Measurements from ENCODE around the gene BMPER. TPM values are rescaled to one million over a fixed set of nuclear protein-coding genes. Genes with fewer than 3 reads are reported as not detected.

The BMPER gene
- total and polyA plus RNA-seq, 2 experiments from 2014 or later = 40.5 to 97.3 TPM

DNA sequence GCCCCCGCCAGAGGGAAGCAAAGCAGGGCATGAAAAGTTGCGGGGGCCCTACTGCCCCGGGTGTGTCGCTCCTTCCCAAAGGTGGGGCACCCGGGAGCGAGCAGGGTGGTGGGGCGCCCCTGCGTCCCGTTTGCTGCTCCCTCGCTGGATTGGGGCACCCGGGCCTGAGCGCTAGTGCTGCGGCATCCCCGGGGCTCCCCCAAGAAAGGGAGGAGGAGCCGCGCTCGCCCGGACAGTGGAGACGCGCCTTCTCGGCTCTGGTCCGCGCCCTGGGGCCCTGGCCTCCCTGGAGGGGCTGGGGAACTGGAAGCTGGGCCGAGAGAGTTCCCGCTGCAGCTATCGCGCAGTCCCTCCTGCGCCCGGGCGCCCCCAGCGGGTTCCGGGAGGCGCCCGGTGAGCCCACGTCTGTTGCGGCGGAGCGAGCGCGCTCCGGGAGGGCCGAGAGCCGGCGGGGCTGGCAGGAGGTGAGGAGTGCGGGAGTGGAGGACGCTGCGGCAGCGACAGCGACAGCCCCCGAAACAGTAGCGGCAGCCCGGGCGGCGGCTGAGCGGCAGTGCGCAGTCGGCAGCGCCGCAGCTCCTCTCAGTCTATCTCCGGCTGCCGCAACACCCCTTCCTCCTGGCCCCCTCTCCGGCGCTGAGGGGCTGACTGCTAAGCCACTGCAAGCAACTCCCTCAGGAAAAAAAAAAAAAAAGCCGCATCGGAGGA, 504 bp upstream of the BMPER start:
- Histone ChIP-seq H2AFZ (peak overlapping the region; percentile 87), H3F3A (ENCODE audit: insufficient read depth) (peaks cover 44% of the 10 kb centered on the region), H3K9ac (peak overlapping the region; percentile 87), H3K79me2 (ENCODE audit: insufficient read depth) (peaks cover 38% of the 10 kb centered on the region), H4K20me1 (ENCODE audit: insufficient read depth) (no peaks in the 10 kb centered on the region), H3K27me3 (replicated peaks; ENCODE audit: insufficient read depth) (no peaks in the 10 kb centered on the region), H3K9me2 (ENCODE audit: insufficient read depth) (no peaks in the 10 kb centered on the region), H3K36me3 (ENCODE audit: low read depth) (peaks cover 15% of the 10 kb centered on the region), H3K9me3 (ENCODE audit: low read depth) (no peaks in the 10 kb centered on the region), H3K4me1 (ENCODE audit: insufficient read depth) (peaks cover 69% of the 10 kb centered on the region), H3K4me2 (ENCODE audit: unreplicated experiment) (peak overlapping the region; percentile 86), H3K27ac (peak overlapping the region; percentile 79), H3K4me3 (peak overlapping the region; percentile 91)
- peak; percentile 86 for DNase-seq
- TF ChIP-seq EZH2 (IDR thresholded peaks at IDR 0.05; ENCODE audit: insufficient read depth, poor library complexity, severe bottlenecking) (no peak), EZH2phosphoT487 (IDR thresholded peaks at IDR 0.05; ENCODE audit: insufficient read depth, low read depth) (no peak)
- in situ Hi-C loops (cut with MboI) = loop anchor here (10.0 kb wide), 1 partner anchor 150 kb away; no protein-coding TSS in a partner anchor
- 1% methylated on average over 49 to 62 of the region's 65 CpGs for WGBS, 2 experiments (ENCODE audit: low coverage in 1 of 2, low lambda C conversion rate in 2 of 2, missing lambda C conversion rate in 2 of 2)

DNA sequence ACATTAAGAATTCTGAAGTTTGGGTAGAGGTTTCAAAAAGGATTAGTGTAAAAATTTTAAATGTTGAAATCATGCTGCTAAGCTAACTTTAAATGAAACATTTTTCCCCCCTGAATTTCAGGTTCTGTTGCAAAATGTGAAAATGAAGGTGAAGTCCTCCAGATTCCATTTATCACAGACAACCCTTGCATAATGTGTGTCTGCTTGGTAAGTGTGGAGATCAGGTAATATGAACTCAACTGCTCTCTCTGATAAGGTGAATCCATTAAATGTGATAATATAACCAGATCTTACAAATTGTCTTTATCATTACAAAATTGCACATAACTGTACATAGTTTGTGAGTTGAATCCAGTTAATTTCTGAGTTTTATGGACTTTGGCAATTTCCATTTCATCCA, 1.4 kb downstream of the BMPER start:
- H3K27me3 ChIP-seq (replicated peaks; ENCODE audit: insufficient read depth) = no peaks in the 10 kb centered on the region
- DNase-seq = no peak
- no peak for TF ChIP-seq EZH2phosphoT487 (IDR thresholded peaks at IDR 0.05; ENCODE audit: insufficient read depth, low read depth)
- no peak for TF ChIP-seq EZH2 (IDR thresholded peaks at IDR 0.05; ENCODE audit: insufficient read depth, poor library complexity, severe bottlenecking)
- no peaks in the 10 kb centered on the region for H3K9me3 ChIP-seq (ENCODE audit: low read depth)
- no peaks in the 10 kb centered on the region for H4K20me1 ChIP-seq (ENCODE audit: insufficient read depth)
- H3K9ac ChIP-seq = peak overlapping the region; percentile 87
- peaks cover 32% of the 10 kb centered on the region for H3K36me3 ChIP-seq (ENCODE audit: low read depth)
- in situ Hi-C loops (cut with MboI) = loop anchor here (10.0 kb wide), 1 partner anchor 152 kb away; no protein-coding TSS in a partner anchor
- peaks cover 57% of the 10 kb centered on the region for H3K4me1 ChIP-seq (ENCODE audit: insufficient read depth)
- H3F3A ChIP-seq (ENCODE audit: insufficient read depth) = peaks cover 43% of the 10 kb centered on the region
- H2AFZ ChIP-seq = no peak overlapping the region
- peak overlapping the region; percentile 91 for H3K4me3 ChIP-seq
- no peak overlapping the region for H3K27ac ChIP-seq
- peak overlapping the region; percentile 99 for H3K4me2 ChIP-seq (ENCODE audit: unreplicated experiment)
- H3K9me2 ChIP-seq (ENCODE audit: insufficient read depth) = no peaks in the 10 kb centered on the region
- peaks cover 54% of the 10 kb centered on the region for H3K79me2 ChIP-seq (ENCODE audit: insufficient read depth)

DNA sequence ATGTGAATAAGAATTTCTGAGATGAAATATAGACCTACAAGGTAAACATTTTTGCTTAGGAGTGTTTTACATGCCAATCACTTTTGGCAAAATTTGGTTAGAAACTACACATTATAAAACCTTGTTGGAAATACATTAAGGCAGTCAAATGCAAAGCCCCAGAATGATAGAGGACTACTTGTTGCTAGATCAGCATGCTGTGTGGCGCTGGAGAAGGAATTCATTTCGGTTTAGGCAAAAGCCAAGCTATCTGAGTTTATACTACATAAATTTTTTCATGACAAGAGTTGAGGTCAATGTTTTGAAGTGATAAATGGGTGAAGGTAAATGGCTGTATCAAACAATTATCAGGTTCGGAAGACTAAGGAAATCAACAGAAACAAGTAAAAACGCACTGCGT, 2.3 kb downstream of the BMPER start:
- H3K27ac ChIP-seq = no peak overlapping the region
- H3K4me2 ChIP-seq (ENCODE audit: unreplicated experiment) = peak overlapping the region; percentile 99
- peaks cover 64% of the 10 kb centered on the region for H3K79me2 ChIP-seq (ENCODE audit: insufficient read depth)
- no peaks in the 10 kb centered on the region for H3K9me3 ChIP-seq (ENCODE audit: low read depth)
- DNase-seq = no peak
- in situ Hi-C loops (cut with MboI) = loop anchor here (10.0 kb wide), 1 partner anchor 153 kb away; no protein-coding TSS in a partner anchor
- H3K27me3 ChIP-seq (replicated peaks; ENCODE audit: insufficient read depth) = no peaks in the 10 kb centered on the region
- H4K20me1 ChIP-seq (ENCODE audit: insufficient read depth) = no peaks in the 10 kb centered on the region
- peak overlapping the region; percentile 91 for H3K4me3 ChIP-seq
- H3F3A ChIP-seq (ENCODE audit: insufficient read depth) = peaks cover 34% of the 10 kb centered on the region
- TF ChIP-seq EZH2 (IDR thresholded peaks at IDR 0.05; ENCODE audit: insufficient read depth, poor library complexity, severe bottlenecking) (no peak), EZH2phosphoT487 (IDR thresholded peaks at IDR 0.05; ENCODE audit: insufficient read depth, low read depth) (no peak)
- WGBS, 2 experiments (ENCODE audit: low coverage in 1 of 2, low lambda C conversion rate in 2 of 2, missing lambda C conversion rate in 2 of 2) = 97% methylated on average over 5 of the region's 5 CpGs
- peak overlapping the region; percentile 87; the same call in 1 of the 2 replicates for H3K9ac ChIP-seq
- no peak overlapping the region for H2AFZ ChIP-seq
- no peaks in the 10 kb centered on the region for H3K9me2 ChIP-seq (ENCODE audit: insufficient read depth)
- H3K4me1 ChIP-seq (ENCODE audit: insufficient read depth) = peaks cover 57% of the 10 kb centered on the region
- peaks cover 40% of the 10 kb centered on the region for H3K36me3 ChIP-seq (ENCODE audit: low read depth)

DNA sequence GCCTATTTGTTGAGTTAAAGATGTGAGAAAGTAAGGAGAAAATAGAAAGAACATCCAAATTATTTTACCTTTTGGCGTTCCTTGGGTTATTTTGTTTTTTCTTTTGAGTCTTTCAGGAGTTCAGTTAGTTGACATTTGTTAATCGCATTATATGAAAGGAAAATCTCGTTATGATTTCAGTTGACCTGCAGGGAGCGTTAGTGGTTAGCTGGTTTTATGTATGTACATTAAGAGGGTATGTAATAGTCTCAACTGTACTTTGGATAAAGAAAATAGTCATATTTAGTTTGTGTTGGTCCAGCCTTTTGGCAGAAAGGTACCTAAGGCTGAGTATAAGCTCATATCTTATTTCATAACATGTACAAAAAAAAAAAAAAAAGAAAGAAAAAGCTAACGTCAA, 4.0 kb downstream of the BMPER start:
- Histone ChIP-seq H4K20me1 (ENCODE audit: insufficient read depth) (no peaks in the 10 kb centered on the region), H3K9me2 (ENCODE audit: insufficient read depth) (no peaks in the 10 kb centered on the region), H3K36me3 (ENCODE audit: low read depth) (peaks cover 51% of the 10 kb centered on the region), H3K4me3 (peak overlapping the region; percentile 91; the same call in 1 of the 2 replicates), H3K79me2 (ENCODE audit: insufficient read depth) (peaks cover 68% of the 10 kb centered on the region), H3K27me3 (replicated peaks; ENCODE audit: insufficient read depth) (no peaks in the 10 kb centered on the region), H2AFZ (no peak overlapping the region), H3K4me2 (ENCODE audit: unreplicated experiment) (peak overlapping the region; percentile 99), H3K9ac (peak overlapping the region; percentile 25; the same call in 1 of the 2 replicates), H3K4me1 (ENCODE audit: insufficient read depth) (peaks cover 42% of the 10 kb centered on the region), H3F3A (ENCODE audit: insufficient read depth) (peaks cover 24% of the 10 kb centered on the region), H3K9me3 (ENCODE audit: low read depth) (no peaks in the 10 kb centered on the region), H3K27ac (peak overlapping the region; percentile 48)
- no peak for DNase-seq
- in situ Hi-C loops (cut with MboI) = loop anchor here (10.0 kb wide), 1 partner anchor 155 kb away; no protein-coding TSS in a partner anchor
- TF ChIP-seq EZH2 (IDR thresholded peaks at IDR 0.05; ENCODE audit: insufficient read depth, poor library complexity, severe bottlenecking) (no peak), EZH2phosphoT487 (IDR thresholded peaks at IDR 0.05; ENCODE audit: insufficient read depth, low read depth) (no peak)
- WGBS, 2 experiments (ENCODE audit: low coverage in 1 of 2, low lambda C conversion rate in 2 of 2, missing lambda C conversion rate in 2 of 2) = 88 to 90% methylated on average over 5 of the region's 5 CpGs
